RWPE1 (cell line): ENCODE results near the gene FGF2.
"Not testable (repeated sequence)": the region's sequence is repeated elsewhere in the genome, so short reads cannot be mapped to it uniquely, and the experiment has no call there.

ENCODE experiments used
- CTCF ChIA-PET: fragments of 350-600 bp; sonication (Branson Sonifier 250); formaldehyde crosslinking; extraction: SDS; loops from one replicate; lab custom pipeline; 2021; lab: Yijun Ruan, JAX
- POLR2A ChIA-PET: fragments of 400-600 bp; formaldehyde crosslinking; extraction: SDS; loops from one replicate; lab custom pipeline; 2020; ENCODE audit warnings: antibody characterized with exemption; ENCODE audit not compliant: low non-redundant PET; lab: Yijun Ruan, JAX
- DNase-seq: peaks from one replicate; pipeline ENCODE4 v3.0.0; 2012; ENCODE audit warnings: low spot score
- H3K27ac ChIP-seq: fragments of 450-650 bp; 2 replicates; pipeline ENCODE4 v1.5.1; 2017
- TF ChIP-seq, protein P1 (sequence below): fragments of 450-650 bp; conservative IDR thresholded peaks from 2 replicates; pipeline ENCODE4 v1.5.1; 2017; ENCODE audit warnings: low read depth, mild to moderate bottlenecking

FGF2 gene

DNA sequence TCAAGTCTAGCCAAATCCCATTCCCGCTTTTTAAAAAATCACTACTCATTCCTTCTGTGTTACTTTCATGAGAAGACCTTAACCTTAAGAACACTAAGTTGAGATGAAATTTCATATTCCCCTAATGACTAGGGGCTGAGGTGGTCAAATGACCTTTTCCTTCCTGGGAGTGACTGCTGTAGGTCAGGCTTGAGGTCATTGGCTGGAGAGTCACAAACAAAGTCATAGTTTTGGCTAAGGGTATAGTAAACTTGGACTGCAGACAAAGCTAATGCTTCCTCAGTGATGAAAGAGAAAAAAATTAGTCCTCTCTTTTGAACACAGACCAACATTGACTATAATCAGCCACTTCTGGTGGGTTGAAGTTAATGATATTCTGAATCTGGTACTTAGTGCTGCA is 16.0 kb upstream of the FGF2 start:
- H3K27ac ChIP-seq = no peak overlapping the region
- POLR2A ChIA-PET = no interaction called here
- no peak for DNase-seq
- TF ChIP-seq, protein P1, sequence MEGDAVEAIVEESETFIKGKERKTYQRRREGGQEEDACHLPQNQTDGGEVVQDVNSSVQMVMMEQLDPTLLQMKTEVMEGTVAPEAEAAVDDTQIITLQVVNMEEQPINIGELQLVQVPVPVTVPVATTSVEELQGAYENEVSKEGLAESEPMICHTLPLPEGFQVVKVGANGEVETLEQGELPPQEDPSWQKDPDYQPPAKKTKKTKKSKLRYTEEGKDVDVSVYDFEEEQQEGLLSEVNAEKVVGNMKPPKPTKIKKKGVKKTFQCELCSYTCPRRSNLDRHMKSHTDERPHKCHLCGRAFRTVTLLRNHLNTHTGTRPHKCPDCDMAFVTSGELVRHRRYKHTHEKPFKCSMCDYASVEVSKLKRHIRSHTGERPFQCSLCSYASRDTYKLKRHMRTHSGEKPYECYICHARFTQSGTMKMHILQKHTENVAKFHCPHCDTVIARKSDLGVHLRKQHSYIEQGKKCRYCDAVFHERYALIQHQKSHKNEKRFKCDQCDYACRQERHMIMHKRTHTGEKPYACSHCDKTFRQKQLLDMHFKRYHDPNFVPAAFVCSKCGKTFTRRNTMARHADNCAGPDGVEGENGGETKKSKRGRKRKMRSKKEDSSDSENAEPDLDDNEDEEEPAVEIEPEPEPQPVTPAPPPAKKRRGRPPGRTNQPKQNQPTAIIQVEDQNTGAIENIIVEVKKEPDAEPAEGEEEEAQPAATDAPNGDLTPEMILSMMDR = no peak
- CTCF ChIA-PET = no interaction called here

DNA sequence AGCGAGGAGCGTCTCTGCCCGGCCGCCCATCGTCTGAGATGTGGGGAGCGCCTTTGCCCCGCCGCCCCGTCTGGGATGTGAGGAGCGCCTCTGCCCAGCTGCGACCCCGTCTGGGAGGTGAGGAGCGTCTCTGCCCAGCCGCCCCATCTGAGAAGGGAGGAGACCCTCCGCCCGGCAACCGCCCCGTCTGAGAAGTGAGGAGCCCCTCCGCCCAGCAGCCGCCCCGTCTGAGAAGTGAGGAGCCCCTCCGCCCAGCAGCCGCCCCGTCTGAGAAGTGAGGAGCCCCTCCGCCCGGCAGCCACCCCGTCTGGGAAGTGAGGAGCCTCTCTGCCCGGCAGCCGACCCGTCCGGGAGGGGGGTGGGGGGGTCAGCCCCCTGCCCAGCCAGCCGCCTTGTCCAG is 14.8 kb upstream of the FGF2 start:
- H3K27ac ChIP-seq, DNase-seq, POLR2A ChIA-PET, CTCF ChIA-PET: not testable (repeated sequence)

DNA sequence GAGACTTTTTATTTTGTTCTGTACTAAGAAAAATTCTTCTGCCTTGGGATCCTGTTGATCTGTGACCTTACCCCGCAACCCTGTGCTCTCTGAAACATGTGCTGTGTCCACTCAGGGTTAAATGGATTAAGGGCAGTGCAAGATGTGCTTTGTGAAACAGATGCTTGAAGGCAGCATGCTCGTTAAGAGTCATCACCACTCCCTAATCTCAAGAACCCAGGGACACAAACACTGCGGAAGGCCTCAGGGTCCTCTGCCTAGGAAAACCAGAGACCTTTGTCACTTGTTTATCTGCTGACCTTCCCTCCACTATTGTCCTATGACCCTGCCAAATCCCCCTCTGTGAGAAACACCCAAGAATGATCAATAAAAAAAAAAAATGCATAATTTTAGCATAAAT is 13.8 kb upstream of the FGF2 start:
- CTCF ChIA-PET, DNase-seq, H3K27ac ChIP-seq, POLR2A ChIA-PET: not testable (repeated sequence)

DNA sequence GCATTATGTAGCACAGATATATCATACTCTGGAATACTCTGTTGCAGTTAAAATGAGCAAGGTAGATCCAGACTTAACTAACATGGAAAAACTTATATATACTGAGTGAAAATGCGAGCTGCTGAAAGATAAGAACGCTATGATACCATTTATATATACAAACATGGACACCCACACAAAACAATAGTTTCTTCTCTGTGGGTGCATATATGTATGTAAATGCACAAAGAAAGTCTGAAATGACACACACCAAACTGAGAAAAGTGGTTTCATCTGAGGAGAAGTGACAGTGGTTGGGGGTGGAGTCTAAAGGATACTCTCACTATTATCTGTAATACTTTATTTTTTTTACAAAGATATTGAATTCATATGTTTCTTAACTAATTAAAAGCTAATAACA is 12.2 kb upstream of the FGF2 start:
- ChIA-PET CTCF (no interaction called here), POLR2A (no interaction called here)
- H3K27ac ChIP-seq = no peak overlapping the region
- TF ChIP-seq, protein P1 = no peak
- DNase-seq = no peak

DNA sequence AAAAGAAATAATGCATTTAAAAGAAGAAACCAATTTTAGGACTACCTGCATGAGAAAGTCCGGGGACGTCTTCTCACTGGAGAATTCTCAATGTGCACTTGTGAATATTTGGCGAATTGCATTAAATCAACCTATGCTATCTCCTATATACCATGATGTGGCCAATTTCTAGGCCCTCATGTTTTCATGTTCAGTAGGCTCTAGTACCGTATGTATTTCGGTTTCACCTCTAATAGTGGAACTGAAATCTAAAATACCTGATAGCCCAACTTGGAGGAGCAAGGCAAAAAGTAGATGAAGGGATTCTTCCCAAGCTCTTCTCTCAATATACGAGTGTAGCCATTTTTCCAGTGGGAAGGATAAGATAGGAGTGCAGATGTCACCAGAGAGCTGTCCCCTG is 11.4 kb upstream of the FGF2 start:
- no peak for DNase-seq
- H3K27ac ChIP-seq = no peak overlapping the region
- TF ChIP-seq, protein P1 = no peak
- ChIA-PET CTCF (no interaction called here), POLR2A (no interaction called here)

DNA sequence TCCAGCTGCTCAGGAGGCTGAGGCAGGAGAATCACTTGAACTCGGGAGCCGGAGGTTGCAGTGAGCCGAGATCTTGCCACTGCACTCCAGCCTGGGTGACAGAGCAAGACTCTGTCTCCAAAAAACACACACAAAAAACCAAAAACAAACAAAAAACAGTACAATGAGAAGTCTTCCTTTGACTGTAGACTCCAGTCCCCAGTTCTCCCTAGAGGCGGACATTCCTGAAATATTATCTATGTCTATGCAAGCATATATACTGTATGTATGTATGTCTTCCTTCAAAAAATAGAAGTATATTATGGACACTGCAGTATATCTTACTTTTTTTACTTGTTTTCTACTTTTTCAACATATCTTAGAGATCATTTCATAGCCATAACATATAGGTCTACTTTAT is 10.2 kb upstream of the FGF2 start:
- no peak for DNase-seq
- CTCF ChIA-PET = interaction anchor here (0.7 kb wide), 1 partner anchor 32 kb away, joined by 3 read pairs; no protein-coding TSS in a partner anchor
- TF ChIP-seq, protein P1 = no peak
- no peak overlapping the region for H3K27ac ChIP-seq
- POLR2A ChIA-PET = no interaction called here

DNA sequence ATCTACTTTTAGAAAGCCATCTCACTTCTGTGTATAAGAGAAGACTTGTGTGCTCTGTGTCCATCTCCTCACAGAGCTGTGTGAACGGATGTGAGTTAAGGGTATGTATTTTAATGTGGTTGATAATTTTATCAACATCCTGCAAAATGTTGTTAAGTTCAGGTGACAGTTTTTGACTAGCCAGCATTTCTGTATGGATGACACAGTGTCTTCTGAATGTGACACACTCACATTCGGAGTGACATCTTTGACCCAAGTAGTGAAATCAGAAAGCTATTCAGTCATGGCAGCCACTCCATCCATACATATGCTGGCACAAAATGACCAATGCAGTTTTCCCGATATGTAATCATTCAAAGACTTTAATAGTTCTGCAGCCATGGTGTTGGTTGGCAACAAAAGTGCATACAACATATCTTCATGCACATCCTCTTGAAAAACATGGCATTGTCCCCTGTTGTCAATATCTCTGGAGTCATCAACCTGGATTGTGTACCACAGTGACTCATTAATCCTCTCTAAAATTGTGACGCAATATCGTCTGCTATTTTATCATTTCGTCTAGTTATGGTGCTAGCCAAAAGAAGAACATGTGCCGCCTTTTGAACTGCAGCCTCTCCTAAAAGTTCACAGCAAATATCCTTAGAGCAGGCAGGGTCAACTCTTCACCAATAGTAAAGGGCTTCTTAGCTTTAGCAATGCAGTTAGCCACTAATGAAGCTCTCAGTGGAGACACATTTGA is 6.8 kb upstream of the FGF2 start:
- no peak for DNase-seq
- ChIA-PET CTCF (interaction anchor here (0.6 kb wide), 1 partner anchor 103 kb away, joined by 4 read pairs; no protein-coding TSS in a partner anchor), POLR2A (interaction anchor here (0.6 kb wide), 1 partner anchor 86 kb away, joined by 4 read pairs; no protein-coding TSS in a partner anchor)
- peak overlapping the region; percentile 43; the same call in 1 of the 2 replicates for H3K27ac ChIP-seq
- TF ChIP-seq, protein P1 = no peak
